DND-41 (cell line): ENCODE data around the gene BACE1-AS.

Experiments used
- ATAC-seq: fragments of 200-7000 bp; cut with Tn5 transposase; 3 replicates; pipeline ENCODE4 v1.9.1; 2021; ENCODE audit warnings: low read depth; ENCODE audit not compliant: insufficient read depth
- DNase-seq: peaks from one replicate; pipeline ENCODE4 v3.0.0-alpha.2; 2020
- H2AFZ ChIP-seq: 2 replicates; pipeline ENCODE4 v1.6.0; 2012; ENCODE audit warnings: low read depth, low read length
- H3K27ac ChIP-seq: 2 replicates; pipeline ENCODE4 v1.5.1; 2012; ENCODE audit warnings: low read length, inconsistent platforms
- H3K27me3 ChIP-seq: fragments of 200-600 bp; sonication (generic); 2 replicates; pipeline ENCODE4 v1.6.0; 2012; ENCODE audit warnings: low read length, mild to moderate bottlenecking, inconsistent platforms; ENCODE audit not compliant: insufficient read depth, poor library complexity
- H3K36me3 ChIP-seq: 2 replicates; pipeline ENCODE4 v1.5.1; 2012; ENCODE audit warnings: low read length, inconsistent platforms; ENCODE audit not compliant: insufficient read depth
- H3K4me1 ChIP-seq: 2 replicates; pipeline ENCODE4 v1.5.1; 2012; ENCODE audit warnings: mild to moderate bottlenecking, low read length; ENCODE audit not compliant: insufficient read depth
- H3K4me2 ChIP-seq: 2 replicates; pipeline ENCODE4 v1.6.0; 2012; ENCODE audit warnings: mild to moderate bottlenecking, moderate library complexity, low read length, inconsistent platforms; ENCODE audit not compliant: insufficient read depth
- H3K4me3 ChIP-seq, 2 experiments: fragments of 200-600 bp in 1 of 2; shearing (Covaris generic) in 1 of 2; 2 replicates each; pipeline ENCODE4 v1.5.1; 2012 to 2016; ENCODE audit warnings: inconsistent platforms in 2 of 2, low read length in 2 of 2, mild to moderate bottlenecking in 2 of 2, low read depth in 1 of 2, moderate library complexity in 1 of 2
- H3K79me2 ChIP-seq: 2 replicates; pipeline ENCODE4 v1.6.0; 2012; ENCODE audit warnings: low read length, inconsistent platforms; ENCODE audit not compliant: insufficient read depth
- H3K9ac ChIP-seq: 2 replicates; pipeline ENCODE4 v1.6.0; 2012; ENCODE audit warnings: low read depth, mild to moderate bottlenecking, inconsistent platforms, low read length, moderate library complexity
- H3K9me3 ChIP-seq: 2 replicates; pipeline ENCODE4 v1.5.1; 2012; ENCODE audit warnings: low read length, moderate library complexity, mild to moderate bottlenecking, inconsistent platforms; ENCODE audit not compliant: insufficient read depth, severe bottlenecking
- H4K20me1 ChIP-seq: 2 replicates; pipeline ENCODE4 v1.6.0; 2012; ENCODE audit warnings: low read length; ENCODE audit not compliant: insufficient read depth
- CTCF ChIP-seq: IDR thresholded peaks from 2 replicates; pipeline ENCODE4 v1.5.1; 2012; ENCODE audit warnings: borderline replicate concordance, low read length, moderate library complexity, mild to moderate bottlenecking; ENCODE audit not compliant: poor library complexity, severe bottlenecking; ENCODE audit errors: extremely low read depth
- EZH2 ChIP-seq: IDR thresholded peaks from 3 replicates; pipeline ENCODE4 v1.6.1; 2012; ENCODE audit warnings: borderline replicate concordance, low read depth, mild to moderate bottlenecking, moderate library complexity, low read length, inconsistent platforms; ENCODE audit not compliant: severe bottlenecking

Gene BACE1-AS

GRCh38 chr11:117290809-117291396 is at the start of gene BACE1-AS:
BACE1-AS (plus strand) TSS chr11:117291346.
- Histone ChIP-seq H3K36me3 (peaks cover 37% of the 10 kb centered on the region; the same call in 1 of the 2 replicates), H3K79me2 (no peaks in the 10 kb centered on the region), H4K20me1 (no peaks in the 10 kb centered on the region), H3K4me2 (no peak within 1 kb of the TSS), H3K4me1 (no peaks in the 10 kb centered on the region), H2AFZ (no peak within 1 kb of the TSS), H3K27ac (no peak within 1 kb of the TSS), H3K27me3 (no peaks in the 10 kb centered on the region), H3K9ac (no peak within 1 kb of the TSS), H3K9me3 (no peaks in the 10 kb centered on the region), H3K4me3 (no peak within 1 kb of the TSS)
- ATAC-seq (no peak), DNase-seq (no peak)
- no peak for TF ChIP-seq EZH2

GRCh38 chr11:117248341-117248740 is 42.8 kb upstream of the BACE1-AS start:
- Histone ChIP-seq H3K36me3 (peaks cover 61% of the 10 kb centered on the region), H2AFZ (no peak overlapping the region), H3K4me2 (no peak overlapping the region), H3K79me2 (no peaks in the 10 kb centered on the region), H4K20me1 (no peaks in the 10 kb centered on the region), H3K27ac (no peak overlapping the region), H3K9me3 (no peaks in the 10 kb centered on the region), H3K27me3 (no peaks in the 10 kb centered on the region), H3K4me3 (no peak overlapping the region), H3K4me1 (no peaks in the 10 kb centered on the region), H3K9ac (no peak overlapping the region)
- DNase-seq (no peak), ATAC-seq (no peak)
- TF ChIP-seq EZH2 = no peak
- no peak for TF ChIP-seq CTCF

- H3K4me3 ChIP-seq = no peak overlapping the region
- no peak for ATAC-seq
- H3K36me3 ChIP-seq = peaks cover 60% of the 10 kb centered on the region
- TF ChIP-seq CTCF (no peak), EZH2 (no peak)
- no peaks in the 10 kb centered on the region for H3K27me3 ChIP-seq
- H3K9me3 ChIP-seq = no peaks in the 10 kb centered on the region
- DNase-seq = no peak
- H3K9ac ChIP-seq = no peak overlapping the region
- no peaks in the 10 kb centered on the region for H4K20me1 ChIP-seq
- no peak overlapping the region for H2AFZ ChIP-seq
- H3K27ac ChIP-seq = no peak overlapping the region
- no peaks in the 10 kb centered on the region for H3K79me2 ChIP-seq
- no peaks in the 10 kb centered on the region for H3K4me1 ChIP-seq
- no peak overlapping the region for H3K4me2 ChIP-seq
Observed at GRCh38 chr11:117249571-117249970, 41.6 kb upstream of the BACE1-AS start.

- Histone ChIP-seq H3K4me1 (no peaks in the 10 kb centered on the region), H3K79me2 (no peaks in the 10 kb centered on the region), H3K27me3 (no peaks in the 10 kb centered on the region), H4K20me1 (no peaks in the 10 kb centered on the region), H3K36me3 (peaks cover 45% of the 10 kb centered on the region), H3K4me3 (no peak overlapping the region), H3K27ac (no peak overlapping the region), H3K4me2 (no peak overlapping the region), H3K9ac (no peak overlapping the region), H2AFZ (no peak overlapping the region), H3K9me3 (no peaks in the 10 kb centered on the region)
- ATAC-seq = no peak
- no peak for DNase-seq
- TF ChIP-seq CTCF (no peak), EZH2 (no peak)
Observed at GRCh38 chr11:117251506-117251905, 39.6 kb upstream of the BACE1-AS start.
